Measurements from ENCODE around the gene UEVLD. TPM values are rescaled to one million over a fixed set of nuclear protein-coding genes. Genes with fewer than 3 reads are reported as not detected.

UEVLD gene
- total RNA-seq, 1 donor from 2014 or later, result 15.6 TPM

DNA sequence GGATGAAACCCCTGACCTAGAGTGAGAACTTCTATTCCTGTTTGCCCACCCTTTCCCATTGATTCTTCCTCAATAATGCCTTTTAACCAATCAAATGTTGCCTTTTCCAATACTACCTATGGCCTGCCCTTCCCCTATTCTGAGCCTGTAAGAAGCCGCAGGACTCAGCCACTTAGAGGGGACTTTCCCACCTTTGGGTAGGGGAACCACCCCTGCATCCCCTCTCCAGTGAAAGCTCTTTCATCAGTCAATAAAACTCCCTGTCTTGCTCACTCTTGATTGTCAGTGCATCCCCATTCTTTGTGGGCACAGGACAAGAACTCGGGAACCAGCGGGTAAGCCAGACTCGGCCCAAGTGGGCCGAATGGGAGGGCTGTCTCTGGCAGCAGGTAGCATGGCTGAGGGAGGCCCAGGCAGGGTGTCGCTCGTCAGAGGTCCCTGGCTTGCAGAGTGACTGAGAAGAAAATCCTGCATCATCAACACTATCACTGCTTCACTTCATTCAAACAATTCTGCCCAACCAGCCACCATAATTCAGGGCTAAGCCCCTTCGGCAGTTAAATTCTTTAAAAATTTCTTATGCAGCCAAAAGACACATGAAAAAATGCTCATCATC is 102.5 kb downstream of the UEVLD start:
- H3K27me3 Mint-ChIP-seq (ENCODE audit: low read depth), result no peaks in the 10 kb centered on the region
- no peak overlapping the region for H3K4me3 Mint-ChIP-seq
- no peak for DNase-seq (ENCODE audit: low spot score in 2 of 2, unreplicated experiment in 2 of 2)
- no peaks in the 10 kb centered on the region for H3K4me1 Mint-ChIP-seq
- peaks cover 61% of the 10 kb centered on the region for H3K36me3 Mint-ChIP-seq
- TF ChIP-seq, protein P1, sequence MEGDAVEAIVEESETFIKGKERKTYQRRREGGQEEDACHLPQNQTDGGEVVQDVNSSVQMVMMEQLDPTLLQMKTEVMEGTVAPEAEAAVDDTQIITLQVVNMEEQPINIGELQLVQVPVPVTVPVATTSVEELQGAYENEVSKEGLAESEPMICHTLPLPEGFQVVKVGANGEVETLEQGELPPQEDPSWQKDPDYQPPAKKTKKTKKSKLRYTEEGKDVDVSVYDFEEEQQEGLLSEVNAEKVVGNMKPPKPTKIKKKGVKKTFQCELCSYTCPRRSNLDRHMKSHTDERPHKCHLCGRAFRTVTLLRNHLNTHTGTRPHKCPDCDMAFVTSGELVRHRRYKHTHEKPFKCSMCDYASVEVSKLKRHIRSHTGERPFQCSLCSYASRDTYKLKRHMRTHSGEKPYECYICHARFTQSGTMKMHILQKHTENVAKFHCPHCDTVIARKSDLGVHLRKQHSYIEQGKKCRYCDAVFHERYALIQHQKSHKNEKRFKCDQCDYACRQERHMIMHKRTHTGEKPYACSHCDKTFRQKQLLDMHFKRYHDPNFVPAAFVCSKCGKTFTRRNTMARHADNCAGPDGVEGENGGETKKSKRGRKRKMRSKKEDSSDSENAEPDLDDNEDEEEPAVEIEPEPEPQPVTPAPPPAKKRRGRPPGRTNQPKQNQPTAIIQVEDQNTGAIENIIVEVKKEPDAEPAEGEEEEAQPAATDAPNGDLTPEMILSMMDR (IDR thresholded peaks at IDR 0.05; ENCODE audit: unreplicated experiment), result no peak
- no peaks in the 10 kb centered on the region for H3K9me3 Mint-ChIP-seq
- H3K27ac Mint-ChIP-seq, result no peak overlapping the region

Other genes with a start within 250 kb of the UEVLD start
- gene LDHA, start 194.2 kb downstream of the UEVLD start, total RNA-seq, result 437 to 453 TPM (median 439 TPM) in 3 replicates
- 0.32 to 0.60 TPM (median 0.40 TPM) in 3 replicates for gene LDHC, start 176.4 kb downstream of the UEVLD start, total RNA-seq
- gene LDHAL6A, start 132.9 kb downstream of the UEVLD start, total RNA-seq, result not detected in 3 replicates
- 45.1 to 51.8 TPM (median 45.7 TPM) in 3 replicates for gene TSG101, start 61.8 kb downstream of the UEVLD start, total RNA-seq
- gene MISFA, start 11.1 kb upstream of the UEVLD start, total RNA-seq, result 7.6 to 8.9 TPM (median 8.0 TPM) in 3 replicates
- 22.3 to 26.9 TPM (median 23.0 TPM) in 3 replicates for gene SPTY2D1, start 45.6 kb upstream of the UEVLD start, total RNA-seq
- gene TMEM86A, start 110.0 kb upstream of the UEVLD start, total RNA-seq, result 6.6 to 7.9 TPM (median 7.4 TPM) in 3 replicates
- 0.24 to 0.47 TPM (median 0.45 TPM) in 3 replicates for gene IGSF22, start 137.5 kb upstream of the UEVLD start, total RNA-seq
- 2.5 to 3.3 TPM (median 2.7 TPM) in 3 replicates for gene PTPN5, start 203.1 kb upstream of the UEVLD start, total RNA-seq

Measured in mesothelial cell of epicardium (in vitro differentiated cells).